HG03521 (cell line): ENCODE data around the gene BCL6.

Source experiments
- ATAC-seq: cut with Tn5 transposase; IDR thresholded peaks from one replicate; pipeline ENCODE4 v1.9.1; 2021; ENCODE audit warnings: mild to moderate bottlenecking, moderate library complexity; ENCODE audit not compliant: unreplicated experiment

BCL6 gene

GRCh38 chr3:187739561-187740332 lies 5.5 kb downstream of the BCL6 start:
- ATAC-seq: peak; percentile 47

DNA sequence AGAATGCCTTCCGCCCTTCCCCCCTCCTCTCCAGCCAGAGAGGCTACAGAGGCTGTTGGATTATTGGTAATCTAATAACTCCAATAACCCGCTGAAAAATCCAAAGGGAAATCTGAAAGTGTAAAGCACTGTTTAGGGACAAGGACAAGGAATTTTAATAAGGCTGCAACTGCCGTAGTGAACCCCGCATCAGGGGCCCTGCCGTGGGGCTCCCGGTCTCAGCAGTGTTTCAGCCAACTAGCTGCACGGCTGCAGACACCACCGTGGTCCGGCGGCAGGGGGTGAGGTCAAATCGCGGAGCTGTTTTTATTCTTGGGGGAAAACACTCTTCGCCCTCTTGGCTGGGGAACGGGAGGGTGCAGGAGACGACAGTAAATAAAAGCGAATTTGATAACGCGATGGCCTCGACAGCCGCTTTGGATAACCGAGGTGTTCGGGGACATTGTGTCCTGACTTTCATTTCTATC lies 6.1 kb downstream of the BCL6 start:
- no peak for ATAC-seq

GRCh38 chr3:187738331-187739093 lies 6.8 kb downstream of the BCL6 start:
- peak; percentile 45 for ATAC-seq

DNA sequence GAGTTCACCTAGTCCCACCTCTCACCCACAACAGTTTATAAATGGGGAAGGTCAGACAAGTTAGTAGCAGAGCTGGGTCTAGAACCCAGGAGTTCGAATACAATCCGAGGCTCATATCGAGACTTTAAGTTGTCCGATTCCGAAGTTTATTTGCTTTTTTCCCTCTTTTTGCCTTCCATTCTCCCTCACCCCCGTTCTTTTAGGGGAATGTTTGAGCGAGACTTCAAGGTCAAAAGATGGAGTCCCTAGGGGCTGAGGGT lies 7.3 kb downstream of the BCL6 start:
- ATAC-seq: no peak

DNA sequence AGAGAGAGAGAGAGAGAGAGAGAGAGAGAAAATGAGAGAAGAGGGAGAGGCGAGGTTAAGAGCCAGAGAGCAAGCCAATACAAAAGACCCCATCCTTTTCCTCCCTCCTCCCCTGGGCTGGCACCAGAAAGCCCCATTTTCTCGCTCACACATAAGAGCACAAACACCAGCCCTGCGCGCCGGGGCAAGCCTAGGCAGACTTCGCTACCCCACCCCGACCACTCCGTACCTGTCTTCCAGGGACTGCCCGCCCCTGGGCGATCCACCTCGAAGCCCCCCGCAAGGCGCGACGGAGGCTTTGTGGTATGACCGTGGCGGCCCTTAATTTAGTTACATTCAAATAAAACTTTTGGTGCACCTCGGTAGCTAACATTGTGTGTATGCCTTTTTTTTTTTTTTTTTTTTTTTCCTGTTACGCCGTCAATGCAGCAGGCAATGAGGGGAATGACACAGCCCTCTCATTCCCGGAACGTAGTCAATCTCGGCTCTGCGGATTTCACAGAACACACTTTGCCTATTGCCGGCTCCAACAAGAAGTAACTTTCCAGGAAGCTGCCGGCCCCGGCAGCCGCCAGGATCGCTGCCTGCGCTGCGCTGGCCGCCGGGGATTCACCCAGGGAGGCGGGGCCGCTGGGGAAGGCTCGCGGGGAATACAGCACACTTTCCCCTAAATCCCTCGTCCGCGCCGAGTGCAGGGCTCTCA lies 7.7 kb downstream of the BCL6 start:
- ATAC-seq: no peak

- no peak for ATAC-seq
Measured at GRCh38 chr3:187737006-187737367, 8.3 kb downstream of the BCL6 start.

GRCh38 chr3:187736418-187736871 lies 8.8 kb downstream of the BCL6 start:
- no peak for ATAC-seq

- ATAC-seq: no peak
Measured at GRCh38 chr3:187735837-187736236, 9.4 kb downstream of the BCL6 start.

DNA sequence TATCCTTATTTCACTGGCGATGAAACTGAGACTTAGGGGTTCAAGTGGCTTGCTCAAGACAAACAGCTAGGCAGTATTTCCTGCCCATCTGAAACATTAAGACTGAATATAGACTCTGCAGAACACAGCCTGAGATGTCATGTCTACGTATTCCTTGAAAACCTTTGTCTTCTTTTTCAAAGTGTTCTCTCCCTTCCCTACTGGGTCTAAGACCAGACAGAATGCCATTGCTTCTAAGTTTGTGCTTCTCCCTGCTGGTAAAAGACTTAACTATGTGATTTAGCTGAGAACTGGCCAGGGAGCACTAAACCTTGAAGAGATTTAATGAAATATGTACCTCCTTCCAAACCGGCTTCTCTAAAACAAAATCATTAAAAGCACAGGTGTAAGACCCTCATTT lies 9.9 kb downstream of the BCL6 start:
- no peak for ATAC-seq

- ATAC-seq: no peak
Measured at GRCh38 chr3:187734841-187735240, 10.4 kb downstream of the BCL6 start.

DNA sequence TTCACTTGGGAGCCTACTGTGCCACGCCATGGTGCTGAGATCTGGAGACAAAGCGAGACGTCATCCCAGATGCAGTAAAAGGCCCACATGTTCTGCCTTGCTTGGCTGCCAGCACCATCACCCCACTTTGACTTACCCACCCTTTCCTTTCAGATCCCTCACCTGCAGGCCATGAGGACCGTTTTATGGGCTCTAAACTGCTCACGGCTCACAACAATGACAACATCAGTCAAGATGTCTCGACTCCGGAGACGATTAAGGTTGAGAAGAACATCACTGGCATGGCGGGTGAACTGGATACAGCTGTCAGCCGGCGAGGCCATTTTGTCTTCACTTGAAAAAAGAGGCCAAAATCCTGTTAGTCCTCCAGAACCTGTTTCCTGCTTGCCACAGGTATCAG lies 11.9 kb downstream of the BCL6 start:
- no peak for ATAC-seq

GRCh38 chr3:187729598-187729997 lies 15.7 kb downstream of the BCL6 start:
- ATAC-seq: no peak

DNA sequence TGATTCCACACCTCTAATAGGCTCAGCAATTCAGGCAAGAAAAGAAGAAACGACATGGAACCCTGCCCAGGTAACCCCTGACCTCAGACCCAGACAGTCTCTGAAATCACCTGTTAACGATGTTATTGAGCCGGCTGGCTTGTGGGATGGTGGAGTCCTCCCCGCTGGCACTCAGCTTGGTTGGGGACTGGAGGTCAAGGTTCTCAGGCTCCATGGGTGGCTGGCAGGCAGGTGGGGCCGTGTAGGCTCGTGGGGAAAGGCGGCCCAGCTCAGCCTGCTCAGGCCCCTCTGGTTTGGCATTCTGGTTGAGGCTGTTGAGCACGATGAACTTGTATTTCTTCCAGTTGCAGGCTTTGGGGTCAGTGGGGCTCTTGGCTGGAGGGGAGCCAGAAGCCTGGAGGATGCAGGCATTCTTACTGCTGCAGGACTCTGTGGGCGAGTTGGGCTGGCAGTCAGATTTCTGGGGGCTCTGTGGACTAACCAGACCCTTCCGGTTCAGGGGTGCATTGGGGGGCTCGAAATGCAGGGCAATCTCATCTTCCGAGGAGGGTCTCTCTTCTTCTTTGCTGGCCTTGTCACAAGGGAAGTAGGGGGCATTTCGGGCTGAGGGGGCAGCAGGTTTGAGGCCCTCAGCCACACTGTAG lies 16.2 kb downstream of the BCL6 start:
- no peak for ATAC-seq

- no peak for ATAC-seq
Measured at GRCh38 chr3:187728248-187728647, 17.0 kb downstream of the BCL6 start.

DNA sequence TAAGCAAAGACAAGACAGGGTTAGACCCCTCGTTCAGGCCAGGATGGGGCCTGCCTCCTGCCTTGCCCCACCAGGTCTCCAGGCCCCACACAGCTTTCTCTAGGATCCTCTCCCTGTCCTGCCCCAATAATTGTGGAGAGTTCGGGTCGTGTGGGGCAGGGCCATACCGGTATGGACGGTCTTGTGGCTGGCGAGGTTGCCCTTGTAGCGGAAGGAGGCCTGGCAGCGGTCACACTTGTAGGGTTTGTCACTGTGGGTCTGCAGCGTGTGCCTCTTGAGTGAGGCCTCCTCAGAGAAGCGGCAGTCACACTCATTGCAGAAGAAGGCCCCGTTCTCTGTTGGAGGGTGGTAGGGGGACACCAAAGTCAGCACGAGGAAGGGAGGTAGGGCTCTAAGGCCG lies 18.7 kb downstream of the BCL6 start:
- no peak for ATAC-seq

GRCh38 chr3:187725653-187726370 lies 19.5 kb downstream of the BCL6 start:
- no peak for ATAC-seq

DNA sequence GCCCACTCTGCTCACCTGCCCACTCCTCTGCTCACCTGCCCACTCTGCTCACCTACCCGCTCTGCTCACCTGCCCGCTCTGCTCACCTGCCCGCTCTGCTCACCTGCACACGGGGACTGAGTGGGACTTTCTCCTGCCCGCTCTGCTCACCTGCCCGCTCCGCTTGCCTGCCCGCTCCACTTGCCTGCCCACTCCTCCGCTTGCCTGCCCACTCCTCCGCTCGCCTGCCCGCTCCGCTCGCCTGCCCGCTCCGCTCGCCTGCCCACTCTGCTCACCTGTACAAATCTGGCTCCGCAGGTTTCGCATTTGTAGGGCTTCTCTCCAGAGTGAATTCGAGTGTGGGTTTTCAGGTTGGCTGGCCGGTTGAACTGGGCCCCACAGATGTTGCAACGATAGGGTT lies 20.0 kb downstream of the BCL6 start:
- no peak for ATAC-seq

GRCh38 chr3:187722206-187722612 lies 23.1 kb downstream of the BCL6 start:
- ATAC-seq: no peak

DNA sequence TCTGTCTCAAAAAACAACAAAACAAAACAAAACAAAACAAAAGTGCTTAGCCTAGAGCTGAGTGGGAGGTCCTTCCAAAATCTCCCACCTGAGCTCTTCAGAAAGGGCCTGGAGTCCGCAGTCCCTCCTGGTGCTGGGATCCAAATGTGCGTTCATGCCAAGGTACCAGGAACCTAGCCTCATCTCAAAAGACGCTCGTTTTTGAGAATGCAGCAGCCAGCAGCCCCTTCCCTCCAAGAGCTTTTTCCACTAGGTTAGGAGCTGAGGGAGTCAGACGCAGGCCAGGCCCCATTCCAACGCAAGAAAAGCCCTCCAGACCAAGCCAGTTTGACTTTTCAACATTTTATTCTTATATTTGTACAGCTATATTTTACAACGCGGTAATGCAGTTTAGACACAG lies 24.2 kb downstream of the BCL6 start:
- no peak for ATAC-seq

DNA sequence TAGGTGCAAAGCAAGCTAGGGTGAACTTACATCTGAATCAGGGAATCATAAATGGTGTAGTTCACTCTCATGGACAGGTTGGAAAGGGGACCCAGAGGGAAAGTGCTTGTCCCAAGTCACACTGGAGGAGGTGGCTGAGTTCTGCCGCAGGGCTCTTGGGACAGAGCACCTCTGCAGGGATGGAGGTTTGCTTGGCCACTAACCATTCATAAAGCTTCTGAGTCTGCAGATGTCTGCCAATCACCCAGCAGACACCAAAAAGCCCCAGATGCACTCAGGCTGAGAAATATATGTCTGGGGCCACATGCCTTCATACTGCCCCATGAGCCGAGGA lies 25.0 kb downstream of the BCL6 start:
- ATAC-seq: no peak
